B cell (primary cell): ENCODE results near the gene PDCD6IP.

ENCODE experiments used
- EZH2 ChIP-seq: IDR thresholded peaks from 2 replicates; pipeline ENCODE4 v1.6.1; 2012; ENCODE audit warnings: borderline replicate concordance, low read depth, mild to moderate bottlenecking, moderate library complexity, low read length; ENCODE audit not compliant: insufficient read depth, poor library complexity, severe bottlenecking
- TF ChIP-seq, protein P1 (sequence below): fragments of 200-600 bp; IDR thresholded peaks from one replicate; pipeline ENCODE4 v1.8.0; 2022; ENCODE audit warnings: antibody characterized with exemption, mild to moderate bottlenecking

DNA sequence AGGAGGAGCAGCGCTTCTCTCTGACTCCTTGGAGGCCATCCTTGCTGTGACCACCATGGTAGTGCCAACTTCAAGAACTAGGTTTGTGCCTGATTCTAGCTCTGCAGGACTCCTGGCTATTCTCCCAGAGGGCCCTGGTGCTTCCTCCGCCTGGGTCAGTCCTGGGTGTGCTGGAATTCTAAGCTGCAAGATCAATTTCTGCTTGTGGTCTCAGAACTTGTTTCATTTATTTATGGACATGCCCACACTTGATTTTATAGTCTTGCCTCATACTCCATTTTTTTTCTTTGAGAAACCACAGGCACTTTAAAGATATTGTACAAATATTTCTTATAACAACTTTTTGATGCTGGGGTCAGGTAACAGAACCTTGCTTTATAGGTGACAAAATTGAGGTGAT lies 87.6 kb downstream of the PDCD6IP start:
- TF ChIP-seq EZH2: no peak
- TF ChIP-seq, protein P1, sequence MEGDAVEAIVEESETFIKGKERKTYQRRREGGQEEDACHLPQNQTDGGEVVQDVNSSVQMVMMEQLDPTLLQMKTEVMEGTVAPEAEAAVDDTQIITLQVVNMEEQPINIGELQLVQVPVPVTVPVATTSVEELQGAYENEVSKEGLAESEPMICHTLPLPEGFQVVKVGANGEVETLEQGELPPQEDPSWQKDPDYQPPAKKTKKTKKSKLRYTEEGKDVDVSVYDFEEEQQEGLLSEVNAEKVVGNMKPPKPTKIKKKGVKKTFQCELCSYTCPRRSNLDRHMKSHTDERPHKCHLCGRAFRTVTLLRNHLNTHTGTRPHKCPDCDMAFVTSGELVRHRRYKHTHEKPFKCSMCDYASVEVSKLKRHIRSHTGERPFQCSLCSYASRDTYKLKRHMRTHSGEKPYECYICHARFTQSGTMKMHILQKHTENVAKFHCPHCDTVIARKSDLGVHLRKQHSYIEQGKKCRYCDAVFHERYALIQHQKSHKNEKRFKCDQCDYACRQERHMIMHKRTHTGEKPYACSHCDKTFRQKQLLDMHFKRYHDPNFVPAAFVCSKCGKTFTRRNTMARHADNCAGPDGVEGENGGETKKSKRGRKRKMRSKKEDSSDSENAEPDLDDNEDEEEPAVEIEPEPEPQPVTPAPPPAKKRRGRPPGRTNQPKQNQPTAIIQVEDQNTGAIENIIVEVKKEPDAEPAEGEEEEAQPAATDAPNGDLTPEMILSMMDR: no peak
